Measurements from ENCODE around the gene ANKRD63.

Gene ANKRD63

GRCh38 chr15:40312370-40313158, 29.7 kb upstream of the ANKRD63 start:
- H3K27me3 ChIP-seq (ENCODE audit: low read depth, low read length) = no peaks in the 10 kb centered on the region
- no peak overlapping the region for H3K27ac ChIP-seq (ENCODE audit: low read length)
- H3K36me3 ChIP-seq (ENCODE audit: control insufficient read depth in 1 of 2, insufficient read depth in 2 of 2, low read length in 2 of 2) = no peaks in the 10 kb centered on the region
- H3K4me3 ChIP-seq (ENCODE audit: low read depth in 1 of 2, low read length in 2 of 2) = no peak overlapping the region
- no peaks in the 10 kb centered on the region for H3K9me3 ChIP-seq (ENCODE audit: control insufficient read depth in 1 of 2, low read length in 2 of 2)
- peaks cover 0 to 3% of the 10 kb centered on the region in 2 donors for H3K4me1 ChIP-seq (ENCODE audit: control insufficient read depth in 1 of 2, insufficient read depth in 2 of 2, low read length in 2 of 2)

GRCh38 chr15:40310993-40311392, 28.1 kb upstream of the ANKRD63 start:
- no peaks in the 10 kb centered on the region for H3K36me3 ChIP-seq (ENCODE audit: control insufficient read depth in 1 of 2, insufficient read depth in 2 of 2, low read length in 2 of 2)
- H3K27me3 ChIP-seq (ENCODE audit: low read depth, low read length) = no peaks in the 10 kb centered on the region
- H3K4me1 ChIP-seq (ENCODE audit: control insufficient read depth in 1 of 2, insufficient read depth in 2 of 2, low read length in 2 of 2) = peaks cover 0 to 7% of the 10 kb centered on the region in 2 donors
- H3K27ac ChIP-seq (ENCODE audit: low read length) = no peak overlapping the region
- no peaks in the 10 kb centered on the region for H3K9me3 ChIP-seq (ENCODE audit: control insufficient read depth in 1 of 2, low read length in 2 of 2)
- H3K4me3 ChIP-seq (ENCODE audit: low read depth in 1 of 2, low read length in 2 of 2) = no peak overlapping the region

GRCh38 chr15:40310001-40310959, 27.4 kb upstream of the ANKRD63 start:
- Histone ChIP-seq H3K27ac (ENCODE audit: low read length) (no peak overlapping the region), H3K27me3 (ENCODE audit: low read depth, low read length) (no peaks in the 10 kb centered on the region), H3K9me3 (ENCODE audit: control insufficient read depth in 1 of 2, low read length in 2 of 2) (no peaks in the 10 kb centered on the region), H3K36me3 (ENCODE audit: control insufficient read depth in 1 of 2, insufficient read depth in 2 of 2, low read length in 2 of 2) (no peaks in the 10 kb centered on the region), H3K4me3 (ENCODE audit: low read depth in 1 of 2, low read length in 2 of 2) (no peak overlapping the region), H3K4me1 (ENCODE audit: control insufficient read depth in 1 of 2, insufficient read depth in 2 of 2, low read length in 2 of 2) (peaks cover 0 to 7% of the 10 kb centered on the region in 2 donors)

- Histone ChIP-seq H3K27ac (ENCODE audit: low read length) (no peak overlapping the region), H3K36me3 (ENCODE audit: control insufficient read depth in 1 of 2, insufficient read depth in 2 of 2, low read length in 2 of 2) (no peaks in the 10 kb centered on the region), H3K27me3 (ENCODE audit: low read depth, low read length) (no peaks in the 10 kb centered on the region)
Observed at GRCh38 chr15:40309344-40309862, 26.5 kb upstream of the ANKRD63 start.

GRCh38 chr15:40307421-40308211, 24.8 kb upstream of the ANKRD63 start, which contains the start of gene PLCB2:
Gene PLCB2 (minus strand): TSS chr15:40307935. CDS start chr15:40307672, 263 bp downstream.
- peak within 1 kb of the TSS; percentile 50 to 55 for H3K4me3 ChIP-seq (ENCODE audit: low read depth in 1 of 2, low read length in 2 of 2)
- H3K27ac ChIP-seq (ENCODE audit: low read length) = peak within 1 kb of the TSS; percentile 16

More at GRCh38 chr15:40309344-40309862, 26.5 kb upstream of the ANKRD63 start:
- no peak overlapping the region for H3K4me3 ChIP-seq (ENCODE audit: low read depth in 1 of 2, low read length in 2 of 2)
- no peaks in the 10 kb centered on the region for H3K9me3 ChIP-seq (ENCODE audit: control insufficient read depth in 1 of 2, low read length in 2 of 2)
- H3K4me1 ChIP-seq (ENCODE audit: control insufficient read depth in 1 of 2, insufficient read depth in 2 of 2, low read length in 2 of 2) = peaks cover 0 to 7% of the 10 kb centered on the region in 2 donors

GRCh38 chr15:40306908-40307307, 24.0 kb upstream of the ANKRD63 start:
- H3K36me3 ChIP-seq (ENCODE audit: control insufficient read depth in 1 of 2, insufficient read depth in 2 of 2, low read length in 2 of 2) = no peaks in the 10 kb centered on the region
- H3K27ac ChIP-seq (ENCODE audit: low read length) = peak overlapping the region; percentile 16
- H3K4me1 ChIP-seq (ENCODE audit: control insufficient read depth in 1 of 2, insufficient read depth in 2 of 2, low read length in 2 of 2) = peaks cover 0 to 9% of the 10 kb centered on the region in 2 donors
- peak overlapping the region; percentile 50 to 55 for H3K4me3 ChIP-seq (ENCODE audit: low read depth in 1 of 2, low read length in 2 of 2)
- H3K9me3 ChIP-seq (ENCODE audit: control insufficient read depth in 1 of 2, low read length in 2 of 2) = no peaks in the 10 kb centered on the region
- no peaks in the 10 kb centered on the region for H3K27me3 ChIP-seq (ENCODE audit: low read depth, low read length)

More at GRCh38 chr15:40307421-40308211, 24.8 kb upstream of the ANKRD63 start, which contains the start of gene PLCB2:
- Histone ChIP-seq H3K4me1 (ENCODE audit: control insufficient read depth in 1 of 2, insufficient read depth in 2 of 2, low read length in 2 of 2) (peaks cover 0 to 7% of the 10 kb centered on the region in 2 donors), H3K36me3 (ENCODE audit: control insufficient read depth in 1 of 2, insufficient read depth in 2 of 2, low read length in 2 of 2) (no peaks in the 10 kb centered on the region), H3K27me3 (ENCODE audit: low read depth, low read length) (no peaks in the 10 kb centered on the region), H3K9me3 (ENCODE audit: control insufficient read depth in 1 of 2, low read length in 2 of 2) (no peaks in the 10 kb centered on the region)

- Histone ChIP-seq H3K27ac (ENCODE audit: low read length) (peak overlapping the region; percentile 16), H3K27me3 (ENCODE audit: low read depth, low read length) (no peaks in the 10 kb centered on the region), H3K9me3 (ENCODE audit: control insufficient read depth in 1 of 2, low read length in 2 of 2) (no peaks in the 10 kb centered on the region), H3K36me3 (ENCODE audit: control insufficient read depth in 1 of 2, insufficient read depth in 2 of 2, low read length in 2 of 2) (no peaks in the 10 kb centered on the region), H3K4me3 (ENCODE audit: low read depth in 1 of 2, low read length in 2 of 2) (peak overlapping the region; percentile 50 to 55), H3K4me1 (ENCODE audit: control insufficient read depth in 1 of 2, insufficient read depth in 2 of 2, low read length in 2 of 2) (peaks cover 0 to 11% of the 10 kb centered on the region in 2 donors)
Observed at GRCh38 chr15:40306371-40306770, 23.5 kb upstream of the ANKRD63 start.

- Histone ChIP-seq H3K9me3 (ENCODE audit: control insufficient read depth in 1 of 2, low read length in 2 of 2) (peaks cover 0 to 6% of the 10 kb centered on the region in 2 donors), H3K27ac (ENCODE audit: low read length) (no peak overlapping the region), H3K27me3 (ENCODE audit: low read depth, low read length) (no peaks in the 10 kb centered on the region), H3K4me1 (ENCODE audit: control insufficient read depth in 1 of 2, insufficient read depth in 2 of 2, low read length in 2 of 2) (peaks cover 0 to 11% of the 10 kb centered on the region in 2 donors), H3K36me3 (ENCODE audit: control insufficient read depth in 1 of 2, insufficient read depth in 2 of 2, low read length in 2 of 2) (no peaks in the 10 kb centered on the region), H3K4me3 (ENCODE audit: low read depth in 1 of 2, low read length in 2 of 2) (no peak overlapping the region)
Observed at GRCh38 chr15:40305281-40305680, 22.4 kb upstream of the ANKRD63 start.

GRCh38 chr15:40303576-40303975, 20.7 kb upstream of the ANKRD63 start:
- Histone ChIP-seq H3K4me3 (ENCODE audit: low read depth in 1 of 2, low read length in 2 of 2) (no peak overlapping the region), H3K27ac (ENCODE audit: low read length) (no peak overlapping the region), H3K27me3 (ENCODE audit: low read depth, low read length) (no peaks in the 10 kb centered on the region), H3K9me3 (ENCODE audit: control insufficient read depth in 1 of 2, low read length in 2 of 2) (peaks cover 0 to 9% of the 10 kb centered on the region in 2 donors), H3K4me1 (ENCODE audit: control insufficient read depth in 1 of 2, insufficient read depth in 2 of 2, low read length in 2 of 2) (peaks cover 0 to 8% of the 10 kb centered on the region in 2 donors), H3K36me3 (ENCODE audit: control insufficient read depth in 1 of 2, insufficient read depth in 2 of 2, low read length in 2 of 2) (no peaks in the 10 kb centered on the region)

GRCh38 chr15:40302981-40303380, 20.1 kb upstream of the ANKRD63 start:
- H3K27ac ChIP-seq (ENCODE audit: low read length) = no peak overlapping the region
- H3K27me3 ChIP-seq (ENCODE audit: low read depth, low read length) = no peaks in the 10 kb centered on the region
- H3K36me3 ChIP-seq (ENCODE audit: control insufficient read depth in 1 of 2, insufficient read depth in 2 of 2, low read length in 2 of 2) = no peaks in the 10 kb centered on the region
- H3K4me3 ChIP-seq (ENCODE audit: low read depth in 1 of 2, low read length in 2 of 2) = no peak overlapping the region
- H3K9me3 ChIP-seq (ENCODE audit: control insufficient read depth in 1 of 2, low read length in 2 of 2) = peaks cover 0 to 9% of the 10 kb centered on the region in 2 donors
- peaks cover 0 to 8% of the 10 kb centered on the region in 2 donors for H3K4me1 ChIP-seq (ENCODE audit: control insufficient read depth in 1 of 2, insufficient read depth in 2 of 2, low read length in 2 of 2)
